ENCODE data around the gene PADI1.

Gene PADI1

DNA sequence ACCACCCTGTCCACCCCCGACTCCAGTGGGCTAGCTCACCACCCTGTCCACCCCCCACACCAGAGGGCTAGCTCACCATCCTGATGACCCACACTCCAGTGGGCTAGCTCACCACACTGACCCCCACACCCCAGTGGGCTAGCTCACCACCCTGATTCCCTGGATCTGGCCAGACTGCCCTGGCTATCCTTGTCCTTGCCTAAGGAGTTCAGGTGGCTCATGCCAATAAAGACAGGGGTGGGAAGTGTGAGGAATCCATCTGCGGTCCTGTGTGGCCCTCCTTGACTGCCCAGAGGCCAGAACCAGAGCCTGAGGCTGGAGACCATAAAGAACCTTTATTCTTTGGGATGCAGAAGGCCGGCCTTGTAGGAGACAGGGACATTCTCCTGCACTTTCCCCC, 3.6 kb downstream of the PADI1 start:
- DNase-seq (ENCODE audit: low read depth in 1 of 2, low spot score in 1 of 2), result no peak

DNA sequence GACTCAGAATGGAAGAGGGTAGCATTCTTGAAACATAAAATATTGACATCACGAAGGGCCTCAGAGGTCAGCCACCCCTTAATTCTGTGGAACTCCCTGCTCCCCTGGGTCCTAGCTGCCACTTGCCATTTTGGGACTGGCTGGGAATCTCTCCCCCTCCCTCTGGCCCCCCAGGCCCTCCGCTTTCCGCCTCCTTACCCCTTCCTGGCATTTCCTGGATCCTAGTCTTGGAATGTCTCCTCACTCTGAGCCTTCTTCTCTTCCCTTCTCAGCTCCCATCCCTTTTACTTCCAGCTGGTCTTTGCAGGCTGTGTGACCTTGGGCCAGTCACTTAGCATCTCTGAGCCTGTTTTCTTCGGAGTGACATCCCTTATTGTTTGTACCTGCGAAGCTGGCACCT, 4.5 kb downstream of the PADI1 start:
- DNase-seq (ENCODE audit: low read depth in 1 of 2, low spot score in 1 of 2), result no peak
- no peak overlapping the region for H3K27ac ChIP-seq (replicated peaks)
- TF ChIP-seq POLR2AphosphoS5 (IDR thresholded peaks at IDR 0.05; ENCODE audit: low read depth), result no peak
- TF ChIP-seq GABPA (IDR thresholded peaks at IDR 0.05; ENCODE audit: low read depth), result no peak
- TF ChIP-seq, protein P1, sequence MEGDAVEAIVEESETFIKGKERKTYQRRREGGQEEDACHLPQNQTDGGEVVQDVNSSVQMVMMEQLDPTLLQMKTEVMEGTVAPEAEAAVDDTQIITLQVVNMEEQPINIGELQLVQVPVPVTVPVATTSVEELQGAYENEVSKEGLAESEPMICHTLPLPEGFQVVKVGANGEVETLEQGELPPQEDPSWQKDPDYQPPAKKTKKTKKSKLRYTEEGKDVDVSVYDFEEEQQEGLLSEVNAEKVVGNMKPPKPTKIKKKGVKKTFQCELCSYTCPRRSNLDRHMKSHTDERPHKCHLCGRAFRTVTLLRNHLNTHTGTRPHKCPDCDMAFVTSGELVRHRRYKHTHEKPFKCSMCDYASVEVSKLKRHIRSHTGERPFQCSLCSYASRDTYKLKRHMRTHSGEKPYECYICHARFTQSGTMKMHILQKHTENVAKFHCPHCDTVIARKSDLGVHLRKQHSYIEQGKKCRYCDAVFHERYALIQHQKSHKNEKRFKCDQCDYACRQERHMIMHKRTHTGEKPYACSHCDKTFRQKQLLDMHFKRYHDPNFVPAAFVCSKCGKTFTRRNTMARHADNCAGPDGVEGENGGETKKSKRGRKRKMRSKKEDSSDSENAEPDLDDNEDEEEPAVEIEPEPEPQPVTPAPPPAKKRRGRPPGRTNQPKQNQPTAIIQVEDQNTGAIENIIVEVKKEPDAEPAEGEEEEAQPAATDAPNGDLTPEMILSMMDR (IDR thresholded peaks at IDR 0.05; ENCODE audit: insufficient read depth, low read length), result no peak
- no peak for TF ChIP-seq SPI1 (IDR thresholded peaks at IDR 0.05; ENCODE audit: borderline replicate concordance, low read depth)
- TF ChIP-seq, protein P2, sequence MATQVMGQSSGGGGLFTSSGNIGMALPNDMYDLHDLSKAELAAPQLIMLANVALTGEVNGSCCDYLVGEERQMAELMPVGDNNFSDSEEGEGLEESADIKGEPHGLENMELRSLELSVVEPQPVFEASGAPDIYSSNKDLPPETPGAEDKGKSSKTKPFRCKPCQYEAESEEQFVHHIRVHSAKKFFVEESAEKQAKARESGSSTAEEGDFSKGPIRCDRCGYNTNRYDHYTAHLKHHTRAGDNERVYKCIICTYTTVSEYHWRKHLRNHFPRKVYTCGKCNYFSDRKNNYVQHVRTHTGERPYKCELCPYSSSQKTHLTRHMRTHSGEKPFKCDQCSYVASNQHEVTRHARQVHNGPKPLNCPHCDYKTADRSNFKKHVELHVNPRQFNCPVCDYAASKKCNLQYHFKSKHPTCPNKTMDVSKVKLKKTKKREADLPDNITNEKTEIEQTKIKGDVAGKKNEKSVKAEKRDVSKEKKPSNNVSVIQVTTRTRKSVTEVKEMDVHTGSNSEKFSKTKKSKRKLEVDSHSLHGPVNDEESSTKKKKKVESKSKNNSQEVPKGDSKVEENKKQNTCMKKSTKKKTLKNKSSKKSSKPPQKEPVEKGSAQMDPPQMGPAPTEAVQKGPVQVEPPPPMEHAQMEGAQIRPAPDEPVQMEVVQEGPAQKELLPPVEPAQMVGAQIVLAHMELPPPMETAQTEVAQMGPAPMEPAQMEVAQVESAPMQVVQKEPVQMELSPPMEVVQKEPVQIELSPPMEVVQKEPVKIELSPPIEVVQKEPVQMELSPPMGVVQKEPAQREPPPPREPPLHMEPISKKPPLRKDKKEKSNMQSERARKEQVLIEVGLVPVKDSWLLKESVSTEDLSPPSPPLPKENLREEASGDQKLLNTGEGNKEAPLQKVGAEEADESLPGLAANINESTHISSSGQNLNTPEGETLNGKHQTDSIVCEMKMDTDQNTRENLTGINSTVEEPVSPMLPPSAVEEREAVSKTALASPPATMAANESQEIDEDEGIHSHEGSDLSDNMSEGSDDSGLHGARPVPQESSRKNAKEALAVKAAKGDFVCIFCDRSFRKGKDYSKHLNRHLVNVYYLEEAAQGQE (IDR thresholded peaks at IDR 0.05; ENCODE audit: insufficient replicate concordance, low read depth), result no peak
- H3K27me3 ChIP-seq (ENCODE audit: insufficient read depth, poor library complexity, severe bottlenecking), result no peaks in the 10 kb centered on the region
- H3K4me3 ChIP-seq (replicated peaks; ENCODE audit: insufficient read depth, low read length), result no peak overlapping the region

More for the DNA sequence above, 3.6 kb downstream of the PADI1 start:
- Histone ChIP-seq H3K27ac (replicated peaks) (no peak overlapping the region), H3K27me3 (ENCODE audit: insufficient read depth, poor library complexity, severe bottlenecking) (no peaks in the 10 kb centered on the region), H3K4me3 (replicated peaks; ENCODE audit: insufficient read depth, low read length) (no peak overlapping the region)
- TF ChIP-seq, protein P1 (IDR thresholded peaks at IDR 0.05; ENCODE audit: insufficient read depth, low read length), result no peak
- TF ChIP-seq, protein P2 (IDR thresholded peaks at IDR 0.05; ENCODE audit: insufficient replicate concordance, low read depth), result no peak
- TF ChIP-seq GABPA (IDR thresholded peaks at IDR 0.05; ENCODE audit: low read depth), result no peak
- TF ChIP-seq SPI1 (IDR thresholded peaks at IDR 0.05; ENCODE audit: borderline replicate concordance, low read depth), result no peak
- no peak for TF ChIP-seq POLR2AphosphoS5 (IDR thresholded peaks at IDR 0.05; ENCODE audit: low read depth)

DNA sequence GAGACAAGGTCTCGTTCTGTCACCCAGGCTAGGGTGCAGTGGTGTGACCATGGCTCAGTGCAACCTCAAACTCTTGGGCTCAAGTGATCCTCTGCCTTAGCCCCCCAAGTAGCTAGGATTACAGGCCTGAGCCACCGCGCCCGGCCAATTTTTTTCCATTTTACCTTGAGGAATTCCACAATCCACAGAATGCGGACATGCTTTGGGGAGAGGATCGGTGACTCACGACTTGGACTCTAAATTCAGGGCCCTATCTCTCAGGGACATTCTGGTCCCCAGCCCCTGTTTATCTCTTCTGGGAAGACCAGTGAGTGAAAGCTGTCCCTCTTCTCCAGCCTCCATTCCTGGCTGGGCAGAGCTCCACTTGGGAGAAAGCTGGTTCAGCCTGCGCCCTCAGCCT, 5.2 kb downstream of the PADI1 start:
- DNase-seq (ENCODE audit: low read depth in 1 of 2, low spot score in 1 of 2), result no peak
- no peak overlapping the region for H3K4me3 ChIP-seq (replicated peaks; ENCODE audit: insufficient read depth, low read length)
- no peaks in the 10 kb centered on the region for H3K27me3 ChIP-seq (ENCODE audit: insufficient read depth, poor library complexity, severe bottlenecking)
- no peak for TF ChIP-seq SPI1 (IDR thresholded peaks at IDR 0.05; ENCODE audit: borderline replicate concordance, low read depth)
- TF ChIP-seq, protein P1 (IDR thresholded peaks at IDR 0.05; ENCODE audit: insufficient read depth, low read length), result no peak
- no peak overlapping the region for H3K27ac ChIP-seq (replicated peaks)

DNA sequence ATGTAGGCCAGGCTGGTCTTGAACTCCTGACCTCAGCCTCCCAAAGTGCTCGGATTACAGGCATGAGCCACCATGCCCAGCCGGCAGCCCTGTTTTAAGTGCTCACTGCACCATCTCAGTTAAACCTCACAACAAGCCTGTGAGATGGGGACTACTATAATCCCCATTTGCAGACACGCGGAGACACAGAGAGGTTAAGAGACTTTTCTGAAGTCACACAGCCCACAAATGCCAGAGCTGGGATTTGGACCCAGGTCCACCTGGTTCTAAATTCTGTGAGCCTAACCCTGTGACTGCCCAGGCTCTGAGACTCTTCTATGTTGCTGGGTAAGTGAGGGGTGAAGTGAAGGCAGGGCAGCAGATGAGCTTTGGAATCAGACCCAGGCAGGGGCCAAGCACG, 6.4 kb downstream of the PADI1 start:
- H3K27ac ChIP-seq (replicated peaks), result no peak overlapping the region
- TF ChIP-seq, protein P2 (IDR thresholded peaks at IDR 0.05; ENCODE audit: insufficient replicate concordance, low read depth), result no peak
- TF ChIP-seq POLR2AphosphoS5 (IDR thresholded peaks at IDR 0.05; ENCODE audit: low read depth) (no peak), GABPA (IDR thresholded peaks at IDR 0.05; ENCODE audit: low read depth) (no peak), SPI1 (IDR thresholded peaks at IDR 0.05; ENCODE audit: borderline replicate concordance, low read depth) (no peak)
- TF ChIP-seq, protein P1 (IDR thresholded peaks at IDR 0.05; ENCODE audit: insufficient read depth, low read length), result no peak
- H3K27me3 ChIP-seq (ENCODE audit: insufficient read depth, poor library complexity, severe bottlenecking), result no peaks in the 10 kb centered on the region
- no peak overlapping the region for H3K4me3 ChIP-seq (replicated peaks; ENCODE audit: insufficient read depth, low read length)
- no peak for DNase-seq (ENCODE audit: low read depth in 1 of 2, low spot score in 1 of 2)

Measured in HL-60 (cell line).